ENCODE results near the gene NAV1. TPM values are rescaled to one million over a fixed set of nuclear protein-coding genes. Genes with fewer than 3 reads are reported as not detected.

NAV1 gene
- total and polyA plus RNA-seq, 9 of the 15 experiments (the other 6 are each of a cell fraction or from before 2014, with no cell fraction given): 0.91 to 16.8 (median 3.2) TPM

DNA sequence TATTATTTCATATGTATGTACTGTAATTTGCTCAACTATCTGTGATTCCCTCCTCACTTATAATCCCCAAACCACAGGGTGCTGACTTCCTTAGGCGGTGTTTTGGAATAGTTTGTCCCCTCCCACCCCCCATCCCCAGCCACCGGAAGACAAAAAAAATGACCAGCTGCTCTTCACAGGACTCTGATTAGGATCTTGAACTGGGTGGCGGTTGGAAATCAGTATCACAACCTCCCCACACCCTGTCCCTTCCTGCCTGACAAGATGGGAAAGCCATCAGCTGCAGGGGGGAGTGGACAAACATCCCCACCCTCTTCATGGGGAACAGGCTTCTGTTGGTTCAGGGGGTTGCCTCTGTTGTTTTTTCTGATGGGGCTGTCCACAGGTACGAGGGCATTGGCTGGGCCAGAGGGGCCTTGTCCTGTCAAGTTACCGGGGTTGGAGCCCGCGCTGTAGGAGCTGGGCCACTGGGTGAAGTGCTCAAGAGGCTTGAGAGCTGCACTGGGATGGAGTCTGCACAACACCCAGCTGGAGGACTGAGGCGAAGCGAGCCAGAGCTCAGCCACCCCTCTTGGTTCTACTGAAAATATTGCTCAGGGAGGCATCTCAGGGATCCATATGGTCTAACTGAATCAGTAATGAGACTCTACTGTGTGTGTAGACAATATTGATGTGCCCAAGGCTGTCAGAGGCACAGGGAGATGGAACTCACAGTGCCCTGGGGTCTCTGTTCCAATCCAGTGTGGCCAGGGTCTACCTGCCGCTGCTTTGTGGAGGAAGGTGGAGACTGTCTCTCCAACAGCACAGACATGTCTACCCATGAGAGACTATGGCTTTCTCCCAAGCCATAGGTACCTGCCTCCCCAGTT lies 28.2 kb downstream of the NAV1 start (continued):
- TF ChIP-seq, protein P1, sequence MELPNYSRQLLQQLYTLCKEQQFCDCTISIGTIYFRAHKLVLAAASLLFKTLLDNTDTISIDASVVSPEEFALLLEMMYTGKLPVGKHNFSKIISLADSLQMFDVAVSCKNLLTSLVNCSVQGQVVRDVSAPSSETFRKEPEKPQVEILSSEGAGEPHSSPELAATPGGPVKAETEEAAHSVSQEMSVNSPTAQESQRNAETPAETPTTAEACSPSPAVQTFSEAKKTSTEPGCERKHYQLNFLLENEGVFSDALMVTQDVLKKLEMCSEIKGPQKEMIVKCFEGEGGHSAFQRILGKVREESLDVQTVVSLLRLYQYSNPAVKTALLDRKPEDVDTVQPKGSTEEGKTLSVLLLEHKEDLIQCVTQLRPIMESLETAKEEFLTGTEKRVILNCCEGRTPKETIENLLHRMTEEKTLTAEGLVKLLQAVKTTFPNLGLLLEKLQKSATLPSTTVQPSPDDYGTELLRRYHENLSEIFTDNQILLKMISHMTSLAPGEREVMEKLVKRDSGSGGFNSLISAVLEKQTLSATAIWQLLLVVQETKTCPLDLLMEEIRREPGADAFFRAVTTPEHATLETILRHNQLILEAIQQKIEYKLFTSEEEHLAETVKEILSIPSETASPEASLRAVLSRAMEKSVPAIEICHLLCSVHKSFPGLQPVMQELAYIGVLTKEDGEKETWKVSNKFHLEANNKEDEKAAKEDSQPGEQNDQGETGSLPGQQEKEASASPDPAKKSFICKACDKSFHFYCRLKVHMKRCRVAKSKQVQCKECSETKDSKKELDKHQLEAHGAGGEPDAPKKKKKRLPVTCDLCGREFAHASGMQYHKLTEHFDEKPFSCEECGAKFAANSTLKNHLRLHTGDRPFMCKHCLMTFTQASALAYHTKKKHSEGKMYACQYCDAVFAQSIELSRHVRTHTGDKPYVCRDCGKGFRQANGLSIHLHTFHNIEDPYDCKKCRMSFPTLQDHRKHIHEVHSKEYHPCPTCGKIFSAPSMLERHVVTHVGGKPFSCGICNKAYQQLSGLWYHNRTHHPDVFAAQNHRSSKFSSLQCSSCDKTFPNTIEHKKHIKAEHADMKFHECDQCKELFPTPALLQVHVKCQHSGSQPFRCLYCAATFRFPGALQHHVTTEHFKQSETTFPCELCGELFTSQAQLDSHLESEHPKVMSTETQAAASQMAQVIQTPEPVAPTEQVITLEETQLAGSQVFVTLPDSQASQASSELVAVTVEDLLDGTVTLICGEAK (IDR thresholded peaks at IDR 0.05): peak; percentile 36
- TF ChIP-seq, protein P1 (CRISPR knock-in tag; IDR thresholded peaks at IDR 0.05): no peak
- TF ChIP-seq ILF3 (IDR thresholded peaks at IDR 0.05; ENCODE audit: borderline replicate concordance): no peak
- TF ChIP-seq ESRRA (IDR thresholded peaks at IDR 0.05; ENCODE audit: borderline replicate concordance, low read depth): peak; percentile 41; the same call in 1 of the 2 replicates
- TF ChIP-seq, protein P2, sequence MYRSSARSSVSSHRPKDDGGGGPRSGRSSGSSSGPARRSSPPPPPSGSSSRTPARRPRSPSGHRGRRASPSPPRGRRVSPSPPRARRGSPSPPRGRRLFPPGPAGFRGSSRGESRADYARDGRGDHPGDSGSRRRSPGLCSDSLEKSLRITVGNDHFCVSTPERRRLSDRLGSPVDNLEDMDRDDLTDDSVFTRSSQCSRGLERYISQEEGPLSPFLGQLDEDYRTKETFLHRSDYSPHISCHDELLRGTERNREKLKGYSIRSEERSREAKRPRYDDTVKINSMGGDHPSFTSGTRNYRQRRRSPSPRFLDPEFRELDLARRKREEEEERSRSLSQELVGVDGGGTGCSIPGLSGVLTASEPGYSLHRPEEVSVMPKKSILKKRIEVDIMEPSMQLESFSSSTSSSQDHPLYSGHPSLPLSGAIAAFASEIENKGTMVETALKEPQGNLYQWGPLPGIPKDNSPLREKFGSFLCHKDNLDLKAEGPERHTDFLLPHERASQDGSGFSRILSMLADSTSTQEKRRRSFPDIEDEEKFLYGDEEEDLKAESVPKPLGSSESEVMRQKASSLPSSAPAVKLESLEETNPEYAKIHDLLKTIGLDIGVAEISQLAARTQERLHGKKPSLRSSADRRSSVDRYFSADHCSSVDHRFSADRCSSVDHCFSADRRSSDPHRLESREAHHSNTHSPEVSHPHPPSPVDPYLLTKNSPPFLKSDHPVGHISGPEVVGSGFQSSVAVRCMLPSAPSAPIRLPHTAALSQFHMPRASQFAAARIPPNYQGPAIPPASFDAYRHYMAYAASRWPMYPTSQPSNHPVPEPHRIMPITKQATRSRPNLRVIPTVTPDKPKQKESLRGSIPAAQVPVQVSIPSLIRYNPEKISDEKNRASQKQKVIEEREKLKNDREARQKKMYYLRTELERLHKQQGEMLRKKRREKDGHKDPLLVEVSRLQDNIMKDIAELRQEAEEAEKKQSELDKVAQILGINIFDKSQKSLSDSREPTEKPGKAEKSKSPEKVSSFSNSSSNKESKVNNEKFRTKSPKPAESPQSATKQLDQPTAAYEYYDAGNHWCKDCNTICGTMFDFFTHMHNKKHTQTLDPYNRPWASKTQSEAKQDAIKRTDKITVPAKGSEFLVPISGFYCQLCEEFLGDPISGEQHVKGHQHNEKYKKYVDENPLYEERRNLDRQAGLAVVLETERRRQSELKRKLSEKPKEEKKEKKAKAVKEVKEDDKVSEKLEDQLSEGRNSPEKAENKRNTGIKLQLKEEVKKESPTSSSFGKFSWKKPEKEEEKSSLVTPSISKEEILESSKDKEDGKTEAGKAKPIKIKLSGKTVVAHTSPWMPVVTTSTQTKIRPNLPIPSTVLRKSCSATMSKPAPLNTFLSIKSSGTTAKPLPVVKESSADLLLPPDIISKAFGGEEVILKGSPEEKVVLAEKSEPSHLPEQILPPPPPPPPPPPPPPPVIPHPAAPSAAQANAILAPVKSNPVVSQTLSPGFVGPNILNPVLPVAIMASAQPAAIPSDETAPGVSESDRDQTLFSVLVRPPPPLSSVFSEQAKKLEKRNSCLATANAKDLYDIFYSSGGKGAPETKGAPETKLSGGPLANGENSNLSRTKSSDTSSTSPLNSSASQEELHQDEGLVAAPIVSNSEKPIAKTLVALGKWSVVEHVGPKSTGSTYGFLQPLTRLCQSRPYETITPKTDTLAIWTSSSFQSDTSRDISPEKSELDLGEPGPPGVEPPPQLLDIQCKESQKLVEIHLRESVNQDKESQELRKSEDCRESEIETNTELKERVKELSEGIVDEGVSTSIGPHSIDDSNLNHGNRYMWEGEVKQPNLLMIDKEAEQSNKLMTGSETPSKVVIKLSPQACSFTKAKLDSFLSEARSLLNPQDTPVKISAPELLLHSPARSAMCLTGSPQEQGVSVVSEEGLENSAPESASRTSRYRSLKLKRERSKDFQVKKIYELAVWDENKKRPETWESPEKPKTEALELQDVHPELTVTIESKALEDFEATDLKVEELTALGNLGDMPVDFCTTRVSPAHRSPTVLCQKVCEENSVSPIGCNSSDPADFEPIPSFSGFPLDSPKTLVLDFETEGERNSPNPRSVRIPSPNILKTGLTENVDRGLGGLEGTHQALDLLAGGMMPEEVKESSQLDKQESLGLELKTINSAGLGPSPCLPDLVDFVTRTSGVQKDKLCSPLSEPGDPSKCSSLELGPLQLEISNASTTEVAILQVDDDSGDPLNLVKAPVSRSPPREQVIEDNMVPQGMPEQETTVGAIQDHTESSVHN (IDR thresholded peaks at IDR 0.05; ENCODE audit: borderline replicate concordance in 1 of 2, low read depth in 1 of 2): peak in 1 of 2 experiments; percentile 76; a peak in 2 of 4 replicates
- TF ChIP-seq ZNF354B (CRISPR knock-in tag; IDR thresholded peaks at IDR 0.05): 0 out of 2 replicates have a peak, but pooled peaks have one; percentile 1

Measured in K562 (cell line).